Measurements from ENCODE around the gene SPDEF.
A peak's percentile ranks its signal among the peaks of the same experiment; 100 is the strongest.

SPDEF gene

DNA sequence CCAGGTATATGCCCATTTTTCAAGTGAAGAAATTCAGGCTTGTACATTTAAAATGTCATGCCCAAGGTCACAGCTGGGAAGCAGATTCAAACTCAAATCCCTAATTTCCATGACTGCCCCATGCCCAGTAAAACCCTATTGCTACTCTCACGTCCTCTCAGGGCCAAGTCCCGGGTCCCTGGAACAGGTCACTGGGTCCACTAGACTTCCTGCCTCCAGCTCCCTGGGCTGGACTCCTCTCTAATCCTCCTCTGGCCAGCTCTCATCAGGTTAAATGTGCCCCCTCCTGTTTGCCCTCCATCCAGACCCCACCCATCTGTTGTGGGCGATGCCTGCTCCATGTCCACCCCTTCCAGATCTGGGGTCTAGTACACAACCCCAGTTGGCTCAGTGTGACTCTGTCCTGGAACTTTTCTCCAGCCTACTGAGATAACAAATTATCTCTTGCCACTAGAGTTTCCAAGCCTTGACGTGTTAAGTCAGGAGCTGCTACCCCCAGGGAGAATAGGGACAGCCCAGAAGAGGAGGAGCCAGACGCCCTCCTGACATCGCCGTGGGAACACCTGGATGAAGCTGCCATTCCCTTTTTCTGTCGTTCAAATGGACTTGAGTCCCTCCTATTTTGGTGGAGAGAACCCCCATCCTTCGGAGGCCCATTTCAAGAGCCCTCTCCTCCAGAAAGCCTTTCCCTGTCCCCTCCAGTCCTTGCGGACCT lies 3.7 kb upstream of the SPDEF start:
- H3K4me2 ChIP-seq (ENCODE audit: low read length, poor library complexity, severe bottlenecking), result no peak overlapping the region
- peak overlapping the region in 1 of 2 experiments; percentile 24 for H3K4ac ChIP-seq (ENCODE audit: low read depth in 1 of 2, low read length in 2 of 2)
- H3K14ac ChIP-seq (ENCODE audit: low read length in 2 of 2), result no peak overlapping the region
- H3K4me1 ChIP-seq (ENCODE audit: control insufficient read depth, insufficient read depth, low read depth, low read length), result peaks cover 20% of the 10 kb centered on the region
- H3K23ac ChIP-seq (ENCODE audit: low read length in 2 of 2), result no peak overlapping the region
- H3K27ac ChIP-seq (ENCODE audit: low read length, poor library complexity, severe bottlenecking), result no peak overlapping the region
- H3K9ac ChIP-seq (ENCODE audit: low read length), result no peak overlapping the region
- no peak overlapping the region for H2AFZ ChIP-seq (ENCODE audit: low read depth, low read length)
- H4K91ac ChIP-seq (ENCODE audit: low read length), result no peak overlapping the region
- H4K8ac ChIP-seq (ENCODE audit: low read length), result no peak overlapping the region
- no peak overlapping the region for H2BK12ac ChIP-seq (ENCODE audit: low read length in 2 of 2)
- peak overlapping the region; percentile 22 for H2BK120ac ChIP-seq (ENCODE audit: low read depth, low read length)
- no peaks in the 10 kb centered on the region for H3K79me1 ChIP-seq (replicated peaks; ENCODE audit: low read length, poor library complexity, severe bottlenecking)
- peaks cover 5 to 30% of the 10 kb centered on the region in 2 experiments for H3K27me3 ChIP-seq (ENCODE audit: control insufficient read depth in 1 of 2, insufficient read depth in 1 of 2, low read length in 2 of 2)
- H3K9me3 ChIP-seq (ENCODE audit: control insufficient read depth, low read length), result peaks cover 7% of the 10 kb centered on the region
- H2BK15ac ChIP-seq (ENCODE audit: low read depth, poor library complexity, severe bottlenecking), result no peak overlapping the region
- no peak overlapping the region for H3K18ac ChIP-seq (ENCODE audit: low read depth in 1 of 2, low read length in 2 of 2)
- 70% methylated on average over 10 of the region's 10 CpGs for WGBS
- H2AK5ac ChIP-seq (ENCODE audit: low read length, severe bottlenecking), result no peak overlapping the region
- H3K36me3 ChIP-seq (ENCODE audit: control insufficient read depth in 1 of 2, insufficient read depth in 2 of 2, low read depth in 1 of 2, low read length in 2 of 2), result peaks cover 0 to 2% of the 10 kb centered on the region in 2 experiments
- DNase-seq, result no peak
- no peak overlapping the region for H3K4me3 ChIP-seq (ENCODE audit: insufficient read depth in 1 of 2, low read depth in 1 of 2, low read length in 2 of 2)
- no peak overlapping the region for H2BK5ac ChIP-seq (ENCODE audit: low read depth, low read length, poor library complexity, severe bottlenecking)

DNA sequence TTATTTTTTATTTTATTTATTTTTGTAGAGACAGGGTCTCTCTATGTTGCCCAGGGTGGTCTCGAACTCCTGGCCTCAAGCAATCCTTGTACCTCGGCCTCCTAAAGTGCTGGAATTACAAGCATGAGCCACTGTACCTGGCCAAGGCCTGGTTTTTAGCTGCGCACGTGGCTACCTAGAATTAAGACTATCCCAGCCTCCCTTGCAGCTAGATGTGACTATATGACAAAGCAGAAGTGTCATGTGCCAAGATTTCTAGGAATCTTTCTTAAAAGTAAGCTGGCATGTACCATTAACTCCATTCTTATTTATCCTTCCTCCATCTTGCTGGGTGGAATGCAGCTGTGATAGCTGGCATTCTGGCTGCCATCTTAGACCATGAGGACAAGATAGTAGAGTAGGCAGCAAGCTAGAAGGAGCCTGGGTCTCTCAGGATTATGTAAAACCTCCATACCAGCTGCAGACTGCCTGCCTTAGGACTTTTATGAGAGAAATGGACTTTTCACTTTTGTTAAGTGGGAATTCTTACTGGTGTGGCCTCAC lies 2.1 kb upstream of the SPDEF start:
- peaks cover 7% of the 10 kb centered on the region for H3K9me3 ChIP-seq (ENCODE audit: control insufficient read depth, low read length)
- no peak overlapping the region for H2AFZ ChIP-seq (ENCODE audit: low read depth, low read length)
- no peak overlapping the region for H2BK120ac ChIP-seq (ENCODE audit: low read depth, low read length)
- no peak overlapping the region for H3K14ac ChIP-seq (ENCODE audit: low read length in 2 of 2)
- no peak overlapping the region for H3K9ac ChIP-seq (ENCODE audit: low read length)
- no peak overlapping the region for H2BK12ac ChIP-seq (ENCODE audit: low read length in 2 of 2)
- H3K27ac ChIP-seq (ENCODE audit: low read length, poor library complexity, severe bottlenecking), result no peak overlapping the region
- H4K8ac ChIP-seq (ENCODE audit: low read length), result no peak overlapping the region
- no peak overlapping the region for H3K18ac ChIP-seq (ENCODE audit: low read depth in 1 of 2, low read length in 2 of 2)
- H2AK5ac ChIP-seq (ENCODE audit: low read length, severe bottlenecking), result no peak overlapping the region
- H2BK5ac ChIP-seq (ENCODE audit: low read depth, low read length, poor library complexity, severe bottlenecking), result no peak overlapping the region
- no peak overlapping the region for H2BK15ac ChIP-seq (ENCODE audit: low read depth, poor library complexity, severe bottlenecking)
- H3K4me3 ChIP-seq (ENCODE audit: insufficient read depth in 1 of 2, low read depth in 1 of 2, low read length in 2 of 2), result no peak overlapping the region
- H4K91ac ChIP-seq (ENCODE audit: low read length), result no peak overlapping the region
- H3K27me3 ChIP-seq (ENCODE audit: control insufficient read depth in 1 of 2, insufficient read depth in 1 of 2, low read length in 2 of 2), result peaks cover 0 to 27% of the 10 kb centered on the region in 2 experiments
- H3K4ac ChIP-seq (ENCODE audit: low read depth in 1 of 2, low read length in 2 of 2), result no peak overlapping the region
- no peak overlapping the region for H3K4me2 ChIP-seq (ENCODE audit: low read length, poor library complexity, severe bottlenecking)
- H3K23ac ChIP-seq (ENCODE audit: low read length in 2 of 2), result no peak overlapping the region
- WGBS, result 93% methylated on average over 4 of the region's 4 CpGs
- peaks cover 23% of the 10 kb centered on the region for H3K4me1 ChIP-seq (ENCODE audit: control insufficient read depth, insufficient read depth, low read depth, low read length)
- DNase-seq, result no peak
- H3K79me1 ChIP-seq (replicated peaks; ENCODE audit: low read length, poor library complexity, severe bottlenecking), result no peaks in the 10 kb centered on the region
- H3K36me3 ChIP-seq (ENCODE audit: control insufficient read depth in 1 of 2, insufficient read depth in 2 of 2, low read depth in 1 of 2, low read length in 2 of 2), result peaks cover 0 to 3% of the 10 kb centered on the region in 2 experiments

DNA sequence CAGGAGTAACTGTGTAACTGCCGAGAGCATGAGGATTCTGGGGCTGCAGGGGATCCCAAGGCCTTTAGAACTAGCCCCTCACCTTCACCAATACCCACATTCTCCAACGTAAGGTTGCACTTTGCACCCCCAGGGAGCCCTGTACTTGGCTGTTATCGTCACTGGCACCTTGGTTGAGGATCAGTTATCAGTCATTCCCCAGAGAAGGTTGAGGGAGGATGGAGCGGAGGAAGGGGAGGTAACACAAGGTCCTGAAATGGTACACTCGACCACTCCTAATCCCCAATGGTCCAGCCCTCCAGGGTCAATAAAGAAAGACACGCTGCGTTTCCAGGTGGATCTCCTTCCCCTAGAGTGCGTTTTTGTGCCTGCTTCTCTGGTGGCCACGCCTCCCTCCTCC lies 1.1 kb upstream of the SPDEF start:
- H3K4me2 ChIP-seq (ENCODE audit: low read length, poor library complexity, severe bottlenecking), result no peak overlapping the region
- WGBS, result 91% methylated on average over 8 of the region's 9 CpGs
- no peak overlapping the region for H3K9ac ChIP-seq (ENCODE audit: low read length)
- no peak for DNase-seq
- no peak overlapping the region for H2BK5ac ChIP-seq (ENCODE audit: low read depth, low read length, poor library complexity, severe bottlenecking)
- H4K91ac ChIP-seq (ENCODE audit: low read length), result no peak overlapping the region
- no peak overlapping the region for H4K8ac ChIP-seq (ENCODE audit: low read length)
- no peak overlapping the region for H3K18ac ChIP-seq (ENCODE audit: low read depth in 1 of 2, low read length in 2 of 2)
- peaks cover 0 to 3% of the 10 kb centered on the region in 2 experiments for H3K36me3 ChIP-seq (ENCODE audit: control insufficient read depth in 1 of 2, insufficient read depth in 2 of 2, low read depth in 1 of 2, low read length in 2 of 2)
- H3K9me3 ChIP-seq (ENCODE audit: control insufficient read depth, low read length), result peaks cover 7% of the 10 kb centered on the region
- H2AK5ac ChIP-seq (ENCODE audit: low read length, severe bottlenecking), result no peak overlapping the region
- H3K79me1 ChIP-seq (replicated peaks; ENCODE audit: low read length, poor library complexity, severe bottlenecking), result no peaks in the 10 kb centered on the region
- no peak overlapping the region for H3K4me3 ChIP-seq (ENCODE audit: insufficient read depth in 1 of 2, low read depth in 1 of 2, low read length in 2 of 2)
- no peak overlapping the region for H2BK15ac ChIP-seq (ENCODE audit: low read depth, poor library complexity, severe bottlenecking)
- peaks cover 0 to 32% of the 10 kb centered on the region in 2 experiments for H3K27me3 ChIP-seq (ENCODE audit: control insufficient read depth in 1 of 2, insufficient read depth in 1 of 2, low read length in 2 of 2)
- no peak overlapping the region for H2BK12ac ChIP-seq (ENCODE audit: low read length in 2 of 2)
- no peak overlapping the region for H2BK120ac ChIP-seq (ENCODE audit: low read depth, low read length)
- H2AFZ ChIP-seq (ENCODE audit: low read depth, low read length), result no peak overlapping the region
- no peak overlapping the region for H3K27ac ChIP-seq (ENCODE audit: low read length, poor library complexity, severe bottlenecking)
- H3K4ac ChIP-seq (ENCODE audit: low read depth in 1 of 2, low read length in 2 of 2), result no peak overlapping the region
- peaks cover 23% of the 10 kb centered on the region for H3K4me1 ChIP-seq (ENCODE audit: control insufficient read depth, insufficient read depth, low read depth, low read length)
- H3K14ac ChIP-seq (ENCODE audit: low read length in 2 of 2), result no peak overlapping the region
- H3K23ac ChIP-seq (ENCODE audit: low read length in 2 of 2), result no peak overlapping the region

GRCh38 chr6:34556493-34556892 lies 364 bp upstream of the SPDEF start:
- no peaks in the 10 kb centered on the region for H3K79me1 ChIP-seq (replicated peaks; ENCODE audit: low read length, poor library complexity, severe bottlenecking)
- no peak overlapping the region for H3K27ac ChIP-seq (ENCODE audit: low read length, poor library complexity, severe bottlenecking)
- H4K8ac ChIP-seq (ENCODE audit: low read length), result no peak overlapping the region
- H2AK5ac ChIP-seq (ENCODE audit: low read length, severe bottlenecking), result no peak overlapping the region
- H3K4ac ChIP-seq (ENCODE audit: low read depth in 1 of 2, low read length in 2 of 2), result no peak overlapping the region
- H3K18ac ChIP-seq (ENCODE audit: low read depth in 1 of 2, low read length in 2 of 2), result no peak overlapping the region
- no peak overlapping the region for H3K14ac ChIP-seq (ENCODE audit: low read length in 2 of 2)
- H3K4me2 ChIP-seq (ENCODE audit: low read length, poor library complexity, severe bottlenecking), result no peak overlapping the region
- no peak overlapping the region for H2BK15ac ChIP-seq (ENCODE audit: low read depth, poor library complexity, severe bottlenecking)
- no peak overlapping the region for H3K9ac ChIP-seq (ENCODE audit: low read length)
- H2BK5ac ChIP-seq (ENCODE audit: low read depth, low read length, poor library complexity, severe bottlenecking), result no peak overlapping the region
- peaks cover 0 to 3% of the 10 kb centered on the region in 2 experiments for H3K36me3 ChIP-seq (ENCODE audit: control insufficient read depth in 1 of 2, insufficient read depth in 2 of 2, low read depth in 1 of 2, low read length in 2 of 2)
- 93% methylated on average over 9 of the region's 9 CpGs for WGBS
- H2AFZ ChIP-seq (ENCODE audit: low read depth, low read length), result no peak overlapping the region
- peaks cover 7% of the 10 kb centered on the region for H3K9me3 ChIP-seq (ENCODE audit: control insufficient read depth, low read length)
- no peak overlapping the region for H3K23ac ChIP-seq (ENCODE audit: low read length in 2 of 2)
- H2BK120ac ChIP-seq (ENCODE audit: low read depth, low read length), result no peak overlapping the region
- H2BK12ac ChIP-seq (ENCODE audit: low read length in 2 of 2), result no peak overlapping the region
- H3K4me1 ChIP-seq (ENCODE audit: control insufficient read depth, insufficient read depth, low read depth, low read length), result peaks cover 22% of the 10 kb centered on the region
- no peak for DNase-seq
- H3K27me3 ChIP-seq (ENCODE audit: control insufficient read depth in 1 of 2, insufficient read depth in 1 of 2, low read length in 2 of 2), result peaks cover 0 to 40% of the 10 kb centered on the region in 2 experiments
- H4K91ac ChIP-seq (ENCODE audit: low read length), result no peak overlapping the region
- no peak overlapping the region for H3K4me3 ChIP-seq (ENCODE audit: insufficient read depth in 1 of 2, low read depth in 1 of 2, low read length in 2 of 2)
